Muscle of back (tissue), 11 donors: ENCODE results near the gene CWC27. TPM values are rescaled to one million over a fixed set of nuclear protein-coding genes. Genes with fewer than 3 reads are reported as not detected.

ENCODE experiments used
- DNase-seq, 3 donors: peaks; one replicate each; pipeline versions ENCODE4 v3.0.0 to v3.0.0-alpha.2; 2013
- polyA plus RNA-seq, 10 donors: library from polyadenylated mRNA; unstranded; fragments of 120-200 nt; gene quantifications; one replicate each; pipeline ENCODE4 v1.2.1, GENCODE V29; 2013; ENCODE audit not compliant: insufficient read length in 10 of 10

Gene CWC27
- polyA plus RNA-seq, 10 donors, result 20.8 to 27.6 (median 24.6) TPM

GRCh38 chr5:64973215-64973614 lies 204.5 kb downstream of the CWC27 start:
- no peak for DNase-seq

- peak in 1 of 3 donors; percentile 11 for DNase-seq
These were observed 209.0 kb downstream of the CWC27 start for GRCh38 chr5:64977779-64978178.

- no peak for DNase-seq
These were observed 209.8 kb downstream of the CWC27 start for GRCh38 chr5:64978546-64978945.

GRCh38 chr5:64979531-64979930 lies 210.8 kb downstream of the CWC27 start:
- DNase-seq, result no peak

GRCh38 chr5:64980176-64980575 lies 211.4 kb downstream of the CWC27 start:
- peak in 1 of 3 donors; percentile 4 for DNase-seq

GRCh38 chr5:64987768-64988167 lies 219.0 kb downstream of the CWC27 start:
- DNase-seq, result no peak

- no peak for DNase-seq
These were observed 240.5 kb downstream of the CWC27 start for GRCh38 chr5:65009207-65009606.

- no peak for DNase-seq
These were observed 242.1 kb downstream of the CWC27 start for GRCh38 chr5:65010841-65011240.

GRCh38 chr5:65012301-65012892 lies 243.7 kb downstream of the CWC27 start:
- DNase-seq, result no peak

- DNase-seq, result no peak
These were observed 244.4 kb downstream of the CWC27 start for GRCh38 chr5:65013166-65013565.

- peak in 1 of 3 donors; percentile 30 for DNase-seq
These were observed 246.0 kb downstream of the CWC27 start for GRCh38 chr5:65014769-65015168.

- no peak for DNase-seq
These were observed 247.0 kb downstream of the CWC27 start for GRCh38 chr5:65015767-65016166.

- DNase-seq, result no peak
These were observed 248.9 kb downstream of the CWC27 start for GRCh38 chr5:65017636-65018035.

GRCh38 chr5:65018763-65019162 lies 250.0 kb downstream of the CWC27 start:
- no peak for DNase-seq

- peak in 1 of 3 donors; percentile 49 for DNase-seq
These were observed 251.8 kb downstream of the CWC27 start for GRCh38 chr5:65020492-65020891.

- no peak for DNase-seq
These were observed 252.9 kb downstream of the CWC27 start for GRCh38 chr5:65021527-65022226.

GRCh38 chr5:65022932-65023331 lies 254.2 kb downstream of the CWC27 start:
- no peak for DNase-seq

GRCh38 chr5:65024681-65025080 lies 256.0 kb downstream of the CWC27 start:
- DNase-seq, result no peak

GRCh38 chr5:65026816-65027548 lies 258.3 kb downstream of the CWC27 start:
- peak; percentile 44 to 85 (median 53) for DNase-seq

- no peak for DNase-seq
These were observed 260.4 kb downstream of the CWC27 start for GRCh38 chr5:65029178-65029577.

- no peak for DNase-seq
These were observed 261.3 kb downstream of the CWC27 start for GRCh38 chr5:65030056-65030455.

GRCh38 chr5:65032250-65032649 lies 263.5 kb downstream of the CWC27 start:
- DNase-seq, result peak in 2 of 3 donors; percentile 39 to 88
